GM21447 (cell line): ENCODE measurements around the gene WDR27.

Experiments
- ATAC-seq: cut with Tn5 transposase; IDR thresholded peaks from one replicate; pipeline ENCODE4 v1.9.1; 2021; ENCODE audit not compliant: unreplicated experiment

WDR27 gene

DNA sequence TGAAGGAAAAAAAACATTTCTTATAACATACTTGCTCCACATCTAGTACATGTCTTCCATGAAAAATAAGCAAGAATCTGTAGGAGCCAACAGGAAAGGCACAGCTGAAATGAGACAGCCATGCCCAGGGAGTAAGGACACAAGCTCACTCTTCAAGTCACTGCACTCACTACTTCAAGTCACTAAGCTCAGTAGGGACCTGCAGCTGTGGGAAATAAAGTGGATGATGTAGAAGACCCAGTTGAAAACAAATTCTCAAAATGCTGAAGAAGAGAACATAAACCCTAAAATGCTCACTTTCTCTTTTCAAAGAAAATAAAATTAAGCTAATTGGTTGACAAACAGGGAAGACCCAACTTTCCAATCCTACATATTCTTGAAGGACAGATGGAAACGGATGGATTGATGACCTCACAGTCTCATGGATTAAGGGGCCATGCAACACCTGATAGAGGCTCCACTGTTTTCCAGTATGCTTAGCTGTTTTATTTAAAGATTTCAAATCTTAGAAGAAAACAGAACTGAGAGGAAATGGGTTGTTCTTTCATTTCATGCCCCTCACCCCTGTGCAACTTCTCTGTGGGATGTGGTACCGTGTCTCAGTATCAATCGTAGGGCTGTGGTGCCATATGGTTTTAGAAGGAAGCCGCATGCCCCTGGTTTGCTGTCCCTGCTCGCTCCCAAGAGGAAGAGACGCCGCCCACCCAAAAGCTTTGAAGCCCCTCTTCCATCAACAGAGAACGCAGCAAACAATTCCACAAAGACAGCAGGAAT is 133.3 kb downstream of the WDR27 start:
- ATAC-seq: no peak

DNA sequence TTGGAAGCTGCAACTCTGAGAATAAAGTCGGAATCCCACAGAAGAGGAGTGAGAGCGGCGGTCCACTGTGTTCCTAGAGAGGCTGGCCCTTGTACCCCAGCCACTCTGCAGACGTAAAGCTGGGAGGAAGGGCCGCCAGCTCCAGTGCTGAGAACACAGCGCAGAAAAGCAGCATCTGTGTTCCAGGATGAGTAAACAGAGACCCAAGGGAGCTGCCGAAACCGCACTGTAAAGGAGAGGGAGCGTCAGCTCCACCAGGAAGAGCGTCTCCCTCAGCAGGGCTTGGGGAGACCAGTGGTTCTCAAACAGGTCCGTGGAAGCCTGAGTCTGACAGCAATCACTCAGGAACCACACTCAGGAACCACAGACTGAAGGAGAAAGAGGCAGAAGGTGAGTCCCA is 134.0 kb downstream of the WDR27 start:
- ATAC-seq: no peak

- no peak for ATAC-seq
Observed at GRCh38 chr6:169566961-169567750, 134.7 kb downstream of the WDR27 start.

DNA sequence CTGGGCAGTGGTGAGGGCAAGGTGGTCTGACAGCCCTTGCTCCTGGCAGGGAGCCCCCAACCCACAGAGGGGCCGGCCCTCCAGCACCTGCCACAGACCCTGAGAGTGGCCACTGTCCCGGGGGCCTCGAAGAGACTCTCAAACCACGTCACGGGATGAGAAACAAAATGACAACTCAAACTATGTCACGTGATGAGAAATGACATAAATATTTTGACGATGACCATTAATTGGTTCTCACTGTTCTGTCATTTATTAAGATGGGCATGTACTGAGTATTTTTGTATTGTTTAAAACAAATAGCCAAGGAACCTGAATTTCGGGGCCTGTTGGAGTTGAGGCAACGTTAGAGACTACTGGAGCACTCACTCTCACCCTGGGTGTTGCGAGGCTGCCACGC is 135.5 kb downstream of the WDR27 start:
- no peak for ATAC-seq

DNA sequence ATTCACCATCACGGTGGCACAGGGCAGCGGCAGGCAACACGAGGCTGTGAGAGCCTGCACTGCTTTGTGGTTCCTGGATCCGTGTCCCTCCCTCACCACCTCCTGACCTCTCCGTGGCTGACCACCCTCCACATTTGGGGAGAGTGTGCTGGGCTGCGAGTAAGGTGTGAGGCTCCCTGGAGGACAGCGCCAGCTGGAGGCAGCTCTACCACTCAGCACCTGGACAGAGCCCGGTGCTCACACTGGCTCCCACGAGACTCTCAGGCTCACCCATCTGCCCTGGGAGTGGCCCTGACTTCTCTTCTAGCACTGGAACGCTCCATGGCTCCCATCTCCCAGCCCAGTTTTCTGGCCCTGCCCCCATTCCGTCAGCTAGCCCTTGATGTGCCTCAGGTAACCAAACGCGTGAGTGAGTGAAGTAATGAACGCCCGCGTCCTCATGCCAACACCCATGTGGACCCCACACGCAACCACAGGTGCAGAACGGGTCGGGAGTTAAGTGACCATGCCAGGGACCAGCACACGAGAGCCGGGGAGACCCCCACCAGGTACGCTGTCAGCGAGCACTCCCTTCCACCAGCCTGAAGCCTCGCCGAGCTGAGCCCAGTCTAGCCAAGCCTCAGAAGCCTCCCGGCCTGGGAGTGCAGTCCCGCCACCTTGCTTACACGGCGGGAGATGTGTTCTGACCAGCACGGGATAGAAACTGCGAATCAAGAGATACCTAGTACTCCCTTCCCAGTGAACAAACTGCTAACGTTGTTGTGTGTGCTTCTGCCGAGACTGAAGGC is 137.2 kb downstream of the WDR27 start:
- no peak for ATAC-seq

GRCh38 chr6:169561665-169562064 is 140.2 kb downstream of the WDR27 start:
- no peak for ATAC-seq

GRCh38 chr6:169559592-169559991 is 142.2 kb downstream of the WDR27 start:
- ATAC-seq: no peak

DNA sequence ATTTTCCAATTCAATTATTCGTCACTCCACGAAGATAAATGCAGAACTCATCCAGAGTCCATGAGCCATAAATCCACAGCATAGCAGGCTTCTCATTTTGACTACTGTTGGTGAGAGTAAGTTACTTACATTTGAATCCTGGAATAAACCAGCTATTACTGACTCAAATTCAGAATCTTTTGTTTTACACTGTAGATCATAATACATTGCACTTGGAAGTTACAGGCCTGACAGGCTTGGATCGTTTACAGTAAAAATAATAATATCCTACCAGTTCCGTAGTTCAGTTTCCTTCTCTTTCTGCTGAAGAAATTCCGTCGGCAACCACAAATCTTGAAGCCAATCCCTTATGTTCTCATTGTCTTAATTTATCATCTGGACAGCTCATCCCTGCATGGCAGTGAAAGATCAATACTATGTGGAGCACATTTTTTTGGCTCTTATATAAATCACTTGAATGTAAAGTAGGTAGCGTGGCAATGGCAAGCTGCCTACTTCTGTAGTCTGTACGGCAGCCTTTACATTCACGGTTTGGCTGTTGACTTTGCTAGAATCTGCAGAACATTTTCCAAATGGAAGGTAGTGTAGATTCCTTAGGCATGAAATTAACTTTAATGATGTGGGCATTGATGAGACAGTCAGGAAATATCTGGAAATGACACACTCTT is 142.9 kb downstream of the WDR27 start:
- ATAC-seq: no peak

- ATAC-seq: no peak
Observed at GRCh38 chr6:169558378-169558773, 143.5 kb downstream of the WDR27 start.

GRCh38 chr6:169557887-169558286 is 143.9 kb downstream of the WDR27 start:
- no peak for ATAC-seq

DNA sequence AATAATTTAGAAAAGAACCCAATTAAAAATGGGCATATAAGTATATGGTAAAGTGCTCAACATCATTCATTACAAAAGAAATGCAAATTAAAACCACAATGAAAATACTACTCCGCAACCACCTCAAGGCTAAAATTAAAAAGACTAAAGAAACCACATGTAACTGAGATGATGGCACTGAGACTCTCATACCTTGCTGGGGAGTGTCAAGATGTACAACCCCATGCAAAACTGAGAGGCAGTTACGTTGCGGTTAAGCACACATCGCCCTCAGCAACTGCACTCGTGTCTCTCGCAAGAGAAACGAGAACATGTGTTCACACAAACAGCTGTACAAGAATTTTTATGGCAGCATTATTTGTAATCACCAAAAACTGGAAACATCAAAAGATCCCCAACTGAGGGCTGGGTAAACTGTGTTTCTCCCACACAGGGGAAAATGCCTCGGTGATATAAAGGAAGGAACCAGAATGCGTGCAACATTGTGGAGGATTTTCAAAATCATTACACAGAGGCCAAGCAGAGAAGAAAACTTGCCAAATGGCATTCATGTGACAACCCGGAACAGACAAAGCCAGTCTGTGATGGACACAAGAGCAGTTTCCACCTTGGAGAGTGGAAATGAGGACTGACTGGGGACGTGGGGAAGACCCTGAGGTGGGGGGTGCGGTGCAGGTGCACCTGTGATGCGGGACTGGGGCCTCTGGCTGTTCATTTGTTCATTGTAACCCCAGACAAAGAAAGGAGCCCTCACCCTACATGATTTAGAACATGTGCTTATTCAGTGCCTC is 144.9 kb downstream of the WDR27 start:
- peak; percentile 99 for ATAC-seq

DNA sequence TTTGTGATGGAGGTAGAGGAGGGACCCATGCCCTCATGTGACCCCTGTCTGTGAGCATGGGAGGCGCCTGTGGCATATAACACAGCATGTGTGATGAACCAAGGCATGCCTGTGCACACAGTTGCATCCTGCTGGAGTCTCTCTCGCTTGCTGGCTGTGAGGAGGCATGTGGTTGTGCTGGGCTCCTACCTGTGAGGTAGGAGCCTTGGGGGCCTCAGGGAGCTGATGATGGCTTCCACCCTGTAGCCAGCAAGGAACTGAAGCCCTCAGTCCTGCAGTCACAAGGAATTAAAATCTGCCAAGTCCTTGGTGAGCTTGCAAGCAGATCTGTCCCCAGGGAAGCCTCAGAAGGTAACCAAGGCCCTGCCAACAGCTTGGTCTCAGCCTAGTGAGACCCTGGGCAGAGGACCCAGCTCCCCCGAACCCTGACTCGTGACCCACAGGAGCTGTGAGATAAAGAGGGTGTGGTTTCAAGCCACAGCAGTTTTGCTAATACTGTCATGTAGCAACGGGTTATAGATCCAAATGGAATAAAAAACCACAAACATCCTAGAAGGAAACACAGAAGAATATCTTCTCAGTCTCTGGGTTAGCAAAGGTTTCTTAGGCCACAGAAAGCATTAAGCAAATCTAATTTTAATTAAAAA is 145.7 kb downstream of the WDR27 start:
- no peak for ATAC-seq

GRCh38 chr6:169545982-169546381 is 155.8 kb downstream of the WDR27 start:
- no peak for ATAC-seq

GRCh38 chr6:169543704-169544103 is 158.1 kb downstream of the WDR27 start:
- no peak for ATAC-seq

- no peak for ATAC-seq
Observed at GRCh38 chr6:169542491-169542890, 159.3 kb downstream of the WDR27 start.

- no peak for ATAC-seq
Observed at GRCh38 chr6:169539176-169539897, 162.5 kb downstream of the WDR27 start.

DNA sequence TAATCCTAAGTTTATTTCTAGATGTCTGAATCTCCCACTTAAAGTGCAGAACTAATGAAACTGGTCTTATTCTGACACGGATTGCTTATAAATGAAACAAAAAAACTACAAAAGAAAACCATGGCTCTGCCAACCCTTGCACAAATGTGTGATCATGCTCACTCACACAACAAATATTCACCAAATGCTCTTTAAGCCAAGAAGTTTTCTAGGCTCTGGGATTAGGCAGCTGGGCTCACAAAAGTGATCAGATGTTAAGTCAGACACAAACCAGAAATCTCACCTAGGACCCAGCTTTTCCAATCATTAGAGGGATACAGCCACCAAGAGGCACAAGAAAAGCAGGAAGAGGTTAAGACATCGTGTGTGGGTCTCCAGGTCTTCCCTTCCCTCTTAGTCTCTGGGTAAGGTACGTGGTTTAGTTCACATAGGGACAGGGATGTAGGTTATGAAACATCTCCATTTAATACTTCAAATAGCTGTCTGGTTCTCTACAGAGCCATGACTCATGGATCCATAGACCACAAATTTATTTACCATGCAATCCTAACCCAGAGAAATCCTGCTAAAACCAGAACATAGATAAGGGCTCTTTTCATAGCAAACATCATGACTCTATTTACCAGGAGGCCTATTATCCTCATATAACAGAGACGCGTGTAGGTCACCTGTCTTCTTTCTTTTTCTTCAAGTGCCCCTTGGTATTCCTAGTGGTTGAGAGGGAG is 165.2 kb downstream of the WDR27 start:
- ATAC-seq: no peak

GRCh38 chr6:169534039-169534421 is 167.8 kb downstream of the WDR27 start:
- no peak for ATAC-seq
